K562 (cell line): ENCODE measurements around the gene SLITRK4. TPM values are rescaled to one million over a fixed set of nuclear protein-coding genes. Genes with fewer than 3 reads are reported as not detected.

Experiments
- ATAC-seq: fragments of 200-7000 bp; cut with Tn5 transposase; 3 replicates; pipeline ENCODE4 v1.9.1; 2020; ENCODE audit warnings: moderate library complexity
- BruUV-seq: library from RNA; stranded (reverse); fragments of 400-500 nt; replicated peaks from 2 replicates; lab custom pipeline; 2021; lab: Mats Ljungman, UMichigan
- CTCF ChIA-PET: fragments of 300-600 bp; formaldehyde crosslinking; extraction: SDS; loops from one replicate; lab custom pipeline; 2021; ENCODE audit warnings: low intra/inter-chr PET ratio; lab: Yijun Ruan, JAX
- POLR2A ChIA-PET: fragments of 300-600, 350-650 bp; sonication (Branson Sonifier 250); formaldehyde crosslinking; extraction: SDS; loops from one replicate; lab custom pipeline; 2021; ENCODE audit warnings: antibody characterized with exemption, inconsistent platforms; lab: Yijun Ruan, JAX
- DNase-seq, 4 experiments: peaks; one replicate each; pipeline versions ENCODE4 v3.0.0 to v3.0.0-alpha.2; 2011 to 2018; ENCODE audit warnings: low spot score in 3 of 4, mixed read lengths in 3 of 4; ENCODE audit errors: extremely low read depth in 1 of 4
- FAIRE-seq: peaks from 2 replicates; lab custom pipeline; 2011; peaks lifted over from hg19 to GRCh38; lab: Jason Lieb, UNC
- H2AFZ ChIP-seq: 2 replicates; pipeline ENCODE4 v1.6.0; 2011; ENCODE audit warnings: low read depth, low read length, control low read depth, inconsistent platforms
- H3K27ac ChIP-seq: fragments of 200-600 bp; 3 replicates; pipeline ENCODE4 v1.8.0; 2011; ENCODE audit warnings: low read depth, mild to moderate bottlenecking, control low read depth, inconsistent platforms, low read length, moderate library complexity, mixed read lengths; ENCODE audit errors: extremely low read depth
- H3K27me3 ChIP-seq, 2 experiments: fragments of 300-600 bp in 1 of 2; 2 replicates in 1 of 2; 3 replicates in 1 of 2; pipeline versions ENCODE4 v1.6.0 to v1.8.0; 2011; ENCODE audit warnings: inconsistent platforms in 2 of 2, low read length in 2 of 2, mild to moderate bottlenecking in 1 of 2, mixed read lengths in 1 of 2, moderate library complexity in 1 of 2; ENCODE audit not compliant: control insufficient read depth in 2 of 2, insufficient read depth in 2 of 2
- H3K36me3 ChIP-seq: fragments of 300-600 bp; 3 replicates; pipeline ENCODE4 v1.8.0; 2011; ENCODE audit warnings: mild to moderate bottlenecking, low read length, inconsistent platforms; ENCODE audit not compliant: control insufficient read depth, insufficient read depth
- H3K4me1 ChIP-seq, 2 experiments: fragments of 200-600 bp in 1 of 2; replicated peaks in 1 of 2; 2 replicates in 1 of 2; 3 replicates in 1 of 2; pipeline versions ENCODE4 v1.5.1 to v1.8.0; 2011; ENCODE audit warnings: inconsistent platforms in 2 of 2, low read length in 2 of 2, mild to moderate bottlenecking in 1 of 2, mixed read lengths in 1 of 2, moderate library complexity in 1 of 2; ENCODE audit not compliant: control insufficient read depth in 2 of 2, insufficient read depth in 2 of 2
- H3K4me2 ChIP-seq: 2 replicates; pipeline ENCODE4 v1.6.1; 2011; ENCODE audit warnings: low read length, control low read depth, inconsistent platforms, mixed read lengths; ENCODE audit not compliant: insufficient read depth
- H3K4me3 ChIP-seq: fragments of 200-600 bp; sonication (generic), shearing (Covaris generic); 2 replicates; pipeline ENCODE4 v1.5.1; 2016; ENCODE audit warnings: control low read depth, inconsistent platforms
- H3K79me2 ChIP-seq: fragments of 200-600 bp; 3 replicates; pipeline ENCODE4 v1.8.0; 2011; ENCODE audit warnings: low read length, inconsistent platforms; ENCODE audit not compliant: control insufficient read depth, insufficient read depth
- H3K9ac ChIP-seq, 2 experiments: 2 replicates each; pipeline versions ENCODE4 v1.6.0 to v1.6.1; 2011; ENCODE audit warnings: low read depth in 2 of 2, low read length in 2 of 2, control low read depth in 1 of 2, inconsistent platforms in 1 of 2, mild to moderate bottlenecking in 1 of 2, mixed read lengths in 1 of 2; ENCODE audit not compliant: insufficient read depth in 1 of 2
- H3K9me1 ChIP-seq: one replicate; pipeline ENCODE4 v1.6.0; 2011; ENCODE audit warnings: inconsistent platforms, mild to moderate bottlenecking, low read length, moderate library complexity; ENCODE audit not compliant: control insufficient read depth, insufficient read depth
- H3K9me3 ChIP-seq: replicated peaks from 2 replicates; pipeline ENCODE4 v1.5.1; 2011; ENCODE audit warnings: low read depth, low read length, inconsistent platforms; ENCODE audit not compliant: control insufficient read depth, insufficient read depth
- H4K20me1 ChIP-seq: replicated peaks from 2 replicates; pipeline ENCODE4 v1.6.1; 2011; ENCODE audit warnings: low read length, inconsistent platforms, mixed read lengths; ENCODE audit not compliant: control insufficient read depth, insufficient read depth
- BCOR ChIP-seq: fragments of 450-650 bp; IDR thresholded peaks from 2 replicates; pipeline ENCODE4 v1.6.1; 2016
- BRD9 ChIP-seq: fragments of 450-650 bp; IDR thresholded peaks from 2 replicates; pipeline ENCODE4 v1.6.1; 2018; ENCODE audit warnings: low read depth; ENCODE audit not compliant: partially characterized antibody
- EP300 ChIP-seq: IDR thresholded peaks from 2 replicates; pipeline ENCODE4 v1.6.1; 2012; ENCODE audit warnings: low read length, improper control_type of control experiment
- MEIS2 ChIP-seq: fragments of 450-650 bp; IDR thresholded peaks from 2 replicates; pipeline ENCODE4 v1.6.1; 2014; ENCODE audit warnings: mild to moderate bottlenecking; ENCODE audit not compliant: partially characterized antibody
- NFRKB ChIP-seq: fragments of 450-650 bp; IDR thresholded peaks from 2 replicates; pipeline ENCODE4 v1.6.1; 2016; ENCODE audit warnings: low read depth
- POLR2H ChIP-seq: IDR thresholded peaks from 2 replicates; pipeline ENCODE4 v1.6.1; 2016; ENCODE audit warnings: missing genetic modification characterization, low read depth, mild to moderate bottlenecking, control low read depth, missing compliant biosample characterization, moderate library complexity
- SMARCE1 ChIP-seq: fragments of 450-650 bp; IDR thresholded peaks from 2 replicates; pipeline ENCODE4 v1.7.1; 2016; ENCODE audit warnings: mild to moderate bottlenecking
- ZKSCAN1 ChIP-seq: fragments of 150-350 bp; IDR thresholded peaks from 2 replicates; pipeline ENCODE4 v1.6.1; 2016; ENCODE audit warnings: low read depth, low read length
- ZNF77 ChIP-seq: fragments of 250-450 bp; sonication (Bioruptor Pico); IDR thresholded peaks from 2 replicates; pipeline ENCODE4 v1.5.0; 2020
- WGBS: fragments of 100-300 bp; shearing (Covaris generic); methylation state at CpG from one replicate; pipeline ENCODE4 v1.1.6; 2016; ENCODE audit warnings: low coverage, mixed read lengths; ENCODE audit not compliant: insufficient coverage; ENCODE audit errors: missing lambda C conversion rate; 5-methylcytosine and 5-hydroxymethylcytosine counted together
- in situ Hi-C: fragments of 300-500 bp; cut with MboI; formaldehyde crosslinking; loops from 4 replicates; pipeline ENCODE4 v1.15.0; 2018; ENCODE audit warnings: inconsistent platforms, mixed read lengths
- intact Hi-C: fragments of 100-400 bp; cut with micrococcal nuclease; formaldehyde crosslinking; loops from 2 replicates; pipeline ENCODE4 v1.14.2; 2022
- polyA plus RNA-seq, 8 experiments: library from polyadenylated mRNA; depleted of rRNA in 4 of 8; stranded (reverse) in 5 of 8; unstranded in 3 of 8; fragments of >200 nt; fragmentation: Nextera tagmentation in 2 of 8; fragmentation: Illumina TruSeq in 1 of 8; extraction: Ambion mirVana in 2 of 8; extraction: Trizol in 1 of 8; gene quantifications; 2 replicates each; pipeline versions ENCODE4 v1.2.1 to v1.2.3, GENCODE V29; 2011 to 2014; ENCODE audit warnings: inconsistent platforms in 1 of 8, missing spikeins in 1 of 8
- total RNA-seq, 7 experiments: library from RNA; depleted of rRNA in 6 of 7; stranded (reverse); fragments of >200 nt in 6 of 7; fragmentation: Illumina TruSeq in 2 of 7; extraction: Trizol in 2 of 7; gene quantifications; 2 replicates each; pipeline versions ENCODE4 v1.2.1 to v1.2.3, GENCODE V29; 2011 to 2021; ENCODE audit warnings: low replicate concordance in 1 of 7
- TF ChIP-seq, protein P1 (sequence below): fragments of 450-650 bp; IDR thresholded peaks from 2 replicates; pipeline ENCODE4 v1.6.1; 2014; ENCODE audit warnings: low read depth, mild to moderate bottlenecking, moderate library complexity, borderline replicate concordance
- TF ChIP-seq, protein P2 (sequence below): sonication (generic); formaldehyde crosslinking; IDR thresholded peaks from 2 replicates; pipeline ENCODE4 v1.8.1; 2022; ENCODE audit warnings: missing genetic modification reagents
- TF ChIP-seq, protein P3 (sequence below), 2 experiments: fragments of 450-650 bp; IDR thresholded peaks; 2 replicates each; pipeline ENCODE4 v1.6.1; 2016
- TF ChIP-seq, protein P4 (sequence below), 3 experiments: fragments of 200-800 bp in 1 of 3; fragments of 250-450 bp in 1 of 3; fragments of 450-650 bp in 1 of 3; sonication (Bioruptor Pico) in 1 of 3; sonication (Bioruptor generic) in 1 of 3; formaldehyde crosslinking in 1 of 3; IDR thresholded peaks; 2 replicates each; pipeline versions ENCODE4 v1.6.1 to v1.8.0; 2016 to 2022; ENCODE audit warnings: mild to moderate bottlenecking in 2 of 3, missing genetic modification characterization in 2 of 3, missing compliant biosample characterization in 1 of 3, moderate library complexity in 1 of 3

The SLITRK4 gene
- total and polyA plus RNA-seq, 9 of the 15 experiments (the other 6 are each of a cell fraction or from before 2014, with no cell fraction given): not detected

DNA sequence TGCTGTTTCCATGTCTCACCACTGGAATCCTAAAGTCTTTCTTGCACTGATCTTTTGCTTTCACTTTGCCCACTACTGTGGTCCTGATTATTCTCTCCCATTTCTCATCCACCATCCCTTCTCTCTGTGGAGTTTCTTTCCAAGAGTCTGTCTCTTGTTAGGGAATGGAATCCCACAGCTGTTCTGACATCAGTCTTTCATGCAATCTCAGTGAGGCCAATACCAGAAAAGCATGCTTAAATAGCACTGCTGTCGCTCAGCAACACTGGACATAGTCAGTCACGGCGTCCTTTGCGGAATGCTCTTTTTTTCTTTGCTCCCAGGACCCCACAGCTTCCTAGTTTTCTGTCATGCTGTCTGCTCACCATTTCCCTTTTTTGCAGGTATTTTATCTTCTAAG is 20.1 kb downstream of the SLITRK4 start:
- FAIRE-seq (no peak), ATAC-seq (no peak), DNase-seq (no peak)
- TF ChIP-seq MEIS2: no peak
- TF ChIP-seq, protein P1, sequence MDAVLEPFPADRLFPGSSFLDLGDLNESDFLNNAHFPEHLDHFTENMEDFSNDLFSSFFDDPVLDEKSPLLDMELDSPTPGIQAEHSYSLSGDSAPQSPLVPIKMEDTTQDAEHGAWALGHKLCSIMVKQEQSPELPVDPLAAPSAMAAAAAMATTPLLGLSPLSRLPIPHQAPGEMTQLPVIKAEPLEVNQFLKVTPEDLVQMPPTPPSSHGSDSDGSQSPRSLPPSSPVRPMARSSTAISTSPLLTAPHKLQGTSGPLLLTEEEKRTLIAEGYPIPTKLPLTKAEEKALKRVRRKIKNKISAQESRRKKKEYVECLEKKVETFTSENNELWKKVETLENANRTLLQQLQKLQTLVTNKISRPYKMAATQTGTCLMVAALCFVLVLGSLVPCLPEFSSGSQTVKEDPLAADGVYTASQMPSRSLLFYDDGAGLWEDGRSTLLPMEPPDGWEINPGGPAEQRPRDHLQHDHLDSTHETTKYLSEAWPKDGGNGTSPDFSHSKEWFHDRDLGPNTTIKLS: no peak
- no peak for TF ChIP-seq POLR2H
- TF ChIP-seq NFRKB: no peak
- TF ChIP-seq BRD9: no peak
- TF ChIP-seq, protein P2, sequence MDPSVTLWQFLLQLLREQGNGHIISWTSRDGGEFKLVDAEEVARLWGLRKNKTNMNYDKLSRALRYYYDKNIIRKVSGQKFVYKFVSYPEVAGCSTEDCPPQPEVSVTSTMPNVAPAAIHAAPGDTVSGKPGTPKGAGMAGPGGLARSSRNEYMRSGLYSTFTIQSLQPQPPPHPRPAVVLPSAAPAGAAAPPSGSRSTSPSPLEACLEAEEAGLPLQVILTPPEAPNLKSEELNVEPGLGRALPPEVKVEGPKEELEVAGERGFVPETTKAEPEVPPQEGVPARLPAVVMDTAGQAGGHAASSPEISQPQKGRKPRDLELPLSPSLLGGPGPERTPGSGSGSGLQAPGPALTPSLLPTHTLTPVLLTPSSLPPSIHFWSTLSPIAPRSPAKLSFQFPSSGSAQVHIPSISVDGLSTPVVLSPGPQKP: no peak
- no peak for TF ChIP-seq ZKSCAN1
- TF ChIP-seq, protein P3, sequence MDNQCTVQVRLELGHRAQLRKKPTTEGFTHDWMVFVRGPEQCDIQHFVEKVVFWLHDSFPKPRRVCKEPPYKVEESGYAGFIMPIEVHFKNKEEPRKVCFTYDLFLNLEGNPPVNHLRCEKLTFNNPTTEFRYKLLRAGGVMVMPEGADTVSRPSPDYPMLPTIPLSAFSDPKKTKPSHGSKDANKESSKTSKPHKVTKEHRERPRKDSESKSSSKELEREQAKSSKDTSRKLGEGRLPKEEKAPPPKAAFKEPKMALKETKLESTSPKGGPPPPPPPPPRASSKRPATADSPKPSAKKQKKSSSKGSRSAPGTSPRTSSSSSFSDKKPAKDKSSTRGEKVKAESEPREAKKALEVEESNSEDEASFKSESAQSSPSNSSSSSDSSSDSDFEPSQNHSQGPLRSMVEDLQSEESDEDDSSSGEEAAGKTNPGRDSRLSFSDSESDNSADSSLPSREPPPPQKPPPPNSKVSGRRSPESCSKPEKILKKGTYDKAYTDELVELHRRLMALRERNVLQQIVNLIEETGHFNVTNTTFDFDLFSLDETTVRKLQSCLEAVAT (IDR thresholded peaks at IDR 0.05): no peak
- no peak for TF ChIP-seq EP300
- no peak for TF ChIP-seq BCOR
- TF ChIP-seq ZNF77 (CRISPR knock-in tag): no peak
- no peak for TF ChIP-seq SMARCE1
- TF ChIP-seq, protein P4, sequence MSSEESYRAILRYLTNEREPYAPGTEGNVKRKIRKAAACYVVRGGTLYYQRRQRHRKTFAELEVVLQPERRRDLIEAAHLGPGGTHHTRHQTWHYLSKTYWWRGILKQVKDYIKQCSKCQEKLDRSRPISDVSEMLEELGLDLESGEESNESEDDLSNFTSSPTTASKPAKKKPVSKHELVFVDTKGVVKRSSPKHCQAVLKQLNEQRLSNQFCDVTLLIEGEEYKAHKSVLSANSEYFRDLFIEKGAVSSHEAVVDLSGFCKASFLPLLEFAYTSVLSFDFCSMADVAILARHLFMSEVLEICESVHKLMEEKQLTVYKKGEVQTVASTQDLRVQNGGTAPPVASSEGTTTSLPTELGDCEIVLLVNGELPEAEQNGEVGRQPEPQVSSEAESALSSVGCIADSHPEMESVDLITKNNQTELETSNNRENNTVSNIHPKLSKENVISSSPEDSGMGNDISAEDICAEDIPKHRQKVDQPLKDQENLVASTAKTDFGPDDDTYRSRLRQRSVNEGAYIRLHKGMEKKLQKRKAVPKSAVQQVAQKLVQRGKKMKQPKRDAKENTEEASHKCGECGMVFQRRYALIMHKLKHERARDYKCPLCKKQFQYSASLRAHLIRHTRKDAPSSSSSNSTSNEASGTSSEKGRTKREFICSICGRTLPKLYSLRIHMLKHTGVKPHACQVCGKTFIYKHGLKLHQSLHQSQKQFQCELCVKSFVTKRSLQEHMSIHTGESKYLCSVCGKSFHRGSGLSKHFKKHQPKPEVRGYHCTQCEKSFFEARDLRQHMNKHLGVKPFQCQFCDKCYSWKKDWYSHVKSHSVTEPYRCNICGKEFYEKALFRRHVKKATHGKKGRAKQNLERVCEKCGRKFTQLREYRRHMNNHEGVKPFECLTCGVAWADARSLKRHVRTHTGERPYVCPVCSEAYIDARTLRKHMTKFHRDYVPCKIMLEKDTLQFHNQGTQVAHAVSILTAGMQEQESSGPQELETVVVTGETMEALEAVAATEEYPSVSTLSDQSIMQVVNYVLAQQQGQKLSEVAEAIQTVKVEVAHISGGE (CRISPR knock-in tag; IDR thresholded peaks at IDR 0.05): no peak
- H3K27ac ChIP-seq: no peak overlapping the region
- H3K4me3 ChIP-seq: no peak overlapping the region
- H2AFZ ChIP-seq: no peak overlapping the region
- in situ Hi-C loops (no loop called here), intact Hi-C loops (no loop called here)
- BruUV-seq: no TSS peak
- ChIA-PET CTCF (no interaction called here), POLR2A (no interaction called here)
- 4% methylated on average over 4 of the region's 4 CpGs for WGBS
- H3K9me1 ChIP-seq: no peaks in the 10 kb centered on the region
- H3K9ac ChIP-seq: no peak overlapping the region
- no peaks in the 10 kb centered on the region for H3K27me3 ChIP-seq
- H3K36me3 ChIP-seq: no peaks in the 10 kb centered on the region
- H3K4me2 ChIP-seq: no peak overlapping the region
- no peaks in the 10 kb centered on the region for H3K79me2 ChIP-seq
- no peaks in the 10 kb centered on the region for H4K20me1 ChIP-seq
- no peaks in the 10 kb centered on the region for H3K9me3 ChIP-seq
- H3K4me1 ChIP-seq: no peaks in the 10 kb centered on the region
